ENCODE measurements around the gene DYRK2.
"Not testable (repeated sequence)": the region's sequence is repeated elsewhere in the genome, so short reads cannot be mapped to it uniquely, and the experiment has no call there.

The DYRK2 gene

DNA sequence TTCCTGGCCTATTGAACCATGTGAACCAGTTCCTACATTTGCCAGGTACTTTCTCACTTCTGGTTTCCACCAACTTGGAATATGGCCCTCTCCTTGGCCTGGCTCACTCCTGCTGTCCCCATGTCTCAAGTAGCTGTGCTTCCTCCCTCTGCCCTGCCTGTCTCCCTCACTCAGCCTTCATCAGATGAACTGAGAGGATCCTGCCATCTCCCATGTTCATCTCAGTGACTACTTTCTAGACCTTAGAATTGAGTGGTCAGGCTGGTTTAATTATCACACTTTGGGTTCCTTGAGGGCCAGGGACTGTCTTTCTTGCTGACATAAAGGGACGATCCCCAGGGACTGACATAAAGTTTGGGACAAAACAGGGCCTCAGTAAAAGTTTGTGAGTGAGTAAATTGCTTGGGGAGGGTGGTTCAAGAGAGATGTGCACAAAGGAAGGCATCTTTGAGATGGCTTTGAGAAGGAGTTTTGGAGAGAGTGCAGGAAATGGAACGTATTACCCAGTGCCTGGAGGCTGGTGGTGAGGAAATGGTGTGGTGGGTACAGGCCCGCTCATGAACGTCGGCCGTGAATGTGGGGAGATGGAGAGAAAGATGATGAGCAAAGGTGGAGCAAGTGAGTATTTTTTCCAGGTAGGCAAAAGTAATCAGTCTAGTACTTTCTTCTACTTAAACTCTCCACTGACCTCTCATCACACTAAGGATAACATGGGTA, 20.8 kb downstream of the DYRK2 start:
- in situ Hi-C loops (cut with MboI; ENCODE audit: low sequenced_read_pairs): no loop called here

DNA sequence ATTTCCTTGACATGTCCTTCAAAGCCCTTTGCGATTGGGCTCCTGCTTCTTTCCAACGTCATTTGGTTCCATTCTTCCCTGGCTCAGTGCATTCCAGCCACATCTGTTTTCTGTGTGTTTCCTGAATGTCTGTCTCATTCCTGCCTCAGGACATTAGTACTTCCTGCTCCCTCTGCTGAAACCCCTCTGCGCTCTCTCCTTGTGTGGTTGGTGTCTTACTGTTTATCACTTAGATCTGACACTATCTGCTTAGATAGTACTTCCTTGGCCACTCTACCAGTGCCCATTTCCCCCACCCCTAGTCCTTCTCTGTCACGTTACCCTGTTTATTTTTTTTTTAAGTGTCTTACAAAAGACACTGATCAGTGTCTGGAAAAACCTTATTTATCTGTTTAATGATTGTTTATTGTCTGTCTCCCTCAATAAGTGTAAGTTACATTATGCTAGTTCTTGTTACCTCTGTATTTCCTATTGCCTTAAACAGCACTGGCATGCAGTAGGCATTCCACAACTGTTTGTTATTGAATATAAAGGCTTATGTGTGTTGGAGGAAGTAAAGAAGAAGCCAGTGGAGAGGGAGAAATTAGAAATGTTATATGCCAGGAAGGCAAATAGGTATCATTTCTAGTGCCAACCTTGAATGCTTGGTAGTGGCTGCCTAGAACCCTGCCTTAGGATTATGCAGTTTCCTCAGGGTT, 21.5 kb downstream of the DYRK2 start:
- in situ Hi-C loops (cut with MboI; ENCODE audit: low sequenced_read_pairs): no loop called here

DNA sequence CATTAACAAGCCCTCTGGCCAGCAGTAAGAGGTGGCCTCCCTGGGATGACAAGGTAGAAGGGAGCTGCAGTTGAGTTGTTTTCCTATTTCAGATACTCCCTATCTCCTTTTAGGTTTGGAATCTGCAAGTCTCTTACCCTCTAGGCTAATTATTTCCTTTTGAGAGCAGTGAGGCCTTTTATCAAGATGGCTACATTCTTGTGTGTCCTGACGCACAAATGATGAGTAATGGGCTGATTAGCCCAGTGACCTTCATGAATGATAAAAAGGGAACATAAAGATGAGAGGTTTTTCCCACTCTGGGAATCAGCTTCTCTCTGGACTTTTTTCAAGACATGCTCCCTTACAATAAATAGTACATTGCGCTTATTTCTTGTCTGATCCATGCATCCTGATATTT, 22.9 kb downstream of the DYRK2 start:
- in situ Hi-C loops (cut with MboI; ENCODE audit: low sequenced_read_pairs): no loop called here

DNA sequence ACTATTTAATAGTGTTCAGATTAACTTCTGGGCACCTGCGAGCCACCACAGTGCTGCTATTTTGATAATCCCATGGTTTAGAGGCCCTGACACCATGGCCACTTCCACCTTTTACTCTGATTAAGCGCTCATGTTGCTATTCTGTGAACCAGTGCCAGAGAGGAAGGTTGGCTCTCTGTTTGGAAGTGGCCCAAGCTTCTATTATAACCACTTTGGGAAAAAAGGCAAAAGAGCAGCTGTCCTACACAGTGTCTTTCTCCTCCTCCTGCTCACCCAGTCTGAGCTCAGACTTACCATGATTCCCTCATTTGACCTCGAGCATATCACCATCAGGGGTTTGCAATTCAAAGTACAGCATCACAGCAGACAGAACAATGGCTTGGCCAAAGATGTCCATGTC, 23.3 kb downstream of the DYRK2 start:
- in situ Hi-C loops (cut with MboI; ENCODE audit: low sequenced_read_pairs): no loop called here

DNA sequence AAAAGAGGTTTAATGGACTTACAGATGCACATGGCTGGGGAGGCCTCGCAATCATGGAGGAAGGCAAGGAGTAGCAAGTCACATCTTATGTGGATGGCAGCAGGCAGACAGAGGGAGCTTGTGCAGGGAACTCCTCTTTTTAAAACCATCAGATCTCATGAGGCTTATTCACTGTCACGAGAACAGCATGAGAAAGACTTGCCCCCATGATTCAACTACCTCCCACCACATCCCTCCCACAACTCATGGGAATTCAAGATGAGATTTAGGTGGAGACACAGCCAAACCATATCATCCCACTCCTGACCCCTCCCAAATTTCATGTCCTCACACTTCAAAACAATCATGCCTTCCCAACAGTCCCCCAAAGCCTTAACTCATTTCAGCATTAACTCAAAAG, 24.0 kb downstream of the DYRK2 start:
- in situ Hi-C loops (cut with MboI; ENCODE audit: low sequenced_read_pairs): not testable (repeated sequence)

DNA sequence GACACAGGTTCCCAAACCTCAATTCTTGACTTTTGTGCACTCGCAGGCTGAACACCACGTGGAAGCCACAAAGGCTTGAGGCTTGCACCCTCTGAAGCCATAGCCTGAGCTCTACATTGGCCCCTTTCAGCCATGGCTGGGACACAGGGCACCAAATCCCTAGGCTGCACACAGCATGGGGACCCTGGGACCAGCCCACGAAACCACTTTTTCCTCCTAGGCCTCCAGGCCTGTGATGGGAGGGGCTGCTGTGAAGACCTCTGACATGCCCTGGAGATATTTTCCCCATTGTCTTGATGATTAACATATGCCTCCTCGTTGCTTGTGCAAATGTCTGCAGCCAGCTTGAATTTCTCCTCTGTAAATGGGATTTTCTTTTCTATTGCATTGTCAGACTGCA, 25.0 kb downstream of the DYRK2 start:
- in situ Hi-C loops (cut with MboI; ENCODE audit: low sequenced_read_pairs): not testable (repeated sequence)

DNA sequence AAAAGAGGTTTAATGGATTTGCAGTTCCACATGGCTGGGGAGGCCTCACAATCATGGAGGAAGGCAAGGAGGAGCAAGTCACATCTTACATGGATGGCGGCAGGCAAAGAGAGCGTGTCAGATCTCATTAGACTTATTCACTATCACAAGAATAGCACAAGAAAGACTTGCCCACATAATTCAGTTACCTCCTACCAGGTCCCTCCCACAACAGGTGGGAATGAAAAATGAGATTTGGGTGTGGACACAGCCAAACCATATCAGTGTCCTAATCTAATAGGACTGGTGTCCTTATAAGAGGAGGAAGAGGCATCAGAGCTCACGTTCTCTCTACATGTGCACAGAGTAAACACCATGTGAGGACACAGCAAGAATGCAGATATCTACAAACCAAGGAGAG, 25.9 kb downstream of the DYRK2 start:
- in situ Hi-C loops (cut with MboI; ENCODE audit: low sequenced_read_pairs): no loop called here

DNA sequence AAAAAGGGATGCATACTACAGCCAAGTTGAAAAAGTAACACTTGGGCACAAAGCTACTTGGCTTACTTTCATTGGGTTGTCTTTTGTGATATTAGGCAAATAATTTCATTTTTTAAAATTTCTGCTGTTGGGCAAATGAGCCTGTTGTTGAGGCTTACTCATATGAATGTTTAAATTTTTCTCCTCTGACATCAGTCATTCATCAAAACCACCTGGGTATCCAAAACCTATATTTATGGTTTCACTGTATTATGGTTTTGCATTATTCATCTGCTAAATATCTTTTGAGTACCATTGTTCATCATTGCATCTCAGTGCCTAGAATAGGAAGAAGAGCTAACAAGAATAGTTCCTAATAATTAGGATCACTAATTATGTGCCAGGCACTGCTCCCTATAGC, 28.1 kb downstream of the DYRK2 start:
- in situ Hi-C loops (cut with MboI; ENCODE audit: low sequenced_read_pairs): no loop called here

DNA sequence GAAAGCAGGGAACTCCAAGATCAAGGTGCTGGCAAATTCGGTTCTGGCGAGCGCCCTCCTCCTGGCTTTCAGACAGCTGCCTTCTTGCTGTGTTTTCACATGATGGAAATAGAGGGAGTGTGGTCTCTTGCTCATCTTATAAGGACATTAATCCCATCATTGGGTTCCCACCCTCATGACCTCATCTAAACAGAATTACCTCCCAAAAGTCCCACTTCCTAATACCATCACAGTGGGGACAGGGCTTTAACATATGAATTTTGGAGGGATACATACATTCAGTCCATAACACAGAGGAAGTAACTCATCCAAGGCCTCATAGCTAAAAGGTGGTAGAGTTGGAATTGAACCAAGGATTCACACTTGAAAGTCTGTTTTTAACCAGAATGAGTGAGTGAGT, 28.6 kb downstream of the DYRK2 start:
- in situ Hi-C loops (cut with MboI; ENCODE audit: low sequenced_read_pairs): no loop called here

DNA sequence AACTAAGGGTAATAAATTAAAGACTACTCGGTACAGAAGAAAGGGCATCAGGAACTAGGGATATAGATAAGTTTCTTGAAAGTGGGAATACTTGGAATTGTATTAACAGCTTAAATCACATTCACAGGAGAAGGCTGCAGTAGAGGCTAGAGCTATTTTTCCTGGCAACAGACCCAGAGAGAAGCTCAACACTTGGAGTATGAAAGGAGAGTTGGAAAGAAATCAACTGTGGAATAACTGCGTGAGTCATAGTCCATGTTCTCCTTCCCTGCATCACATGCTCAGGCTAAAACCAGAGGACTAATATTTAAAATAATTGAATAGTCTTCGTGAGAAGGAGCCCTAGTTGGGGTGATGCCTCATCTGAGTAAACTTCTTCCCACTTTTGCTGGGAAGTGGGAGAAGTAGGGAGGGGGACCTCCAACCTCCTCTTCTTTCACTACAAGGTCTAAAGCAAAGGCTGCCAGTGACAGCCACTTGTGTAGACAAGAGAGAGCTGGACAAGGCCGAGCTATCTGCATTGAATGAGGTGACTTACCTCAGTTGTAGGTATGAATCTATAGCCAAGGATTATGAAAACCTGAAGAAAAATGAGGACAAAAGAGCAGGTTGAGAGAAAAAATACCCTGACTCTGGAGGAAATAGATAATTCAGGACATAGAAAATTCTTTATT, 32.7 kb downstream of the DYRK2 start:
- in situ Hi-C loops (cut with MboI; ENCODE audit: low sequenced_read_pairs): no loop called here

DNA sequence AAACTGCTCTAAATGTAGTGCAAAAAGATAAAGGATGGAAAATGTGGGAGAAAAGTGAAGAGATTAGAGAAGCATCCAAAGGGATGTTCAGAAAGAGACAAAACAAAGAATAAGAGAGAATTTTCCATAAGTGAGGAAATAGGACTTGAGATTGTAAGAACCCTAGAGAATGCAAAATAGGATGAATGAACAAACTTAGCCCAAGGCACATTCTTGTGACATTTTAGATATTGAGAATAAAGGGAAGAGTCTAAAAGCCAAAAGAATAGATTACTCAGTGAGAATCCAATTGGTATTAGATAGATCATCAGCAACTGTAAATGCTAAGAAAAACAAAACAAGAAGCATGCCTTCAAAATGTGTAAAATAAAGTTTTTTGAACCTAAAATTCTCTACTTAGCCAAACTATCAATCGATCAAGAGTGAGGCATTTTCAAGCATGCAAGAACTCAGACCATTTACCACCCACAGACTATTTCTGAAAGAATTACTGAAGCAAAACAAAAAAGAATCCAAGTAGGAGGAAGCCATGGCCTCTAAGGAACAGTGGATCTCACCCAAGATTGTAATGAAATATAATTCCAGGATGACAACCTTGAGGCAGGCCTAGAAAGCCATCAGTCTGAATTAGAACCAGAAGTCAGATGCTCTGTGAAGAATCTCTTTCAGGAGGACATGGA, 33.5 kb downstream of the DYRK2 start:
- in situ Hi-C loops (cut with MboI; ENCODE audit: low sequenced_read_pairs): no loop called here

DNA sequence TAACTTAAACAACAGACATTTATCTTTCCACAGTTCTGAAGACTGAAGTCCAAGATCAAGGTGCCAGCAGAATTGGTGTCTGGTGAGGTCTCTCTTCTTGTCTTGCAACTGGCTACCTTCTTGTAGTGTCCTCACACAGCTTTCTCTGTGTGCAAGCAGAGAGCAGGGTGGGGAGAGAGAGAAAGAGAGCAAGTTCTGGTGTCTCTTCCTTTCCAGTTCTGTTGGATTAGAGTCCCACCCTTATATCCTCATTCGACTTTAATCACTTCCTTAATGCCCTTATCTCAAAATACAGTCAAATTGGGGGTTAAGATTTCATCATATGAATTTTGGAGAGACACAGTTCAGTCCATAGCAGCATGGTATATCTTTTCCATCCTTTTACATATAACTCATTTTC, 40.8 kb downstream of the DYRK2 start:
- in situ Hi-C loops (cut with MboI; ENCODE audit: low sequenced_read_pairs): no loop called here

DNA sequence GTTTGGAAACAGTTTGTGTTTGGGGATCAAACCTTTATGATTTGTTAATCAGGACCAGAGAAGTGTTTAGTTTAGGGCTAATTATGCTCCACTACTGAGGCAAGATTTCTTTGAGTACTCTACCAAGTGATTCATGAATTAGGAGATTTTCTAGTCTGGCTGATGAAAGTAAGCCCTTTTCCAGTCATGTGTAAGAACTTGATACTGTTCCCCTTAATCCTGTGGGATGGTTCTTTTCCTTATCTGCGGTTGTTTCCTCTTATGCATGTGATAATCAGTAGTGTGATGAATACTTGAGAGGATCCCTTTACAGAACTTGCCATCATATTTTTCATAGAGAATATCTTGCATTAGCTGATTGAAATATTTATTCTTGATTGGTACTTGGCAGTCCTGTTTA, 42.1 kb downstream of the DYRK2 start:
- in situ Hi-C loops (cut with MboI; ENCODE audit: low sequenced_read_pairs): no loop called here

DNA sequence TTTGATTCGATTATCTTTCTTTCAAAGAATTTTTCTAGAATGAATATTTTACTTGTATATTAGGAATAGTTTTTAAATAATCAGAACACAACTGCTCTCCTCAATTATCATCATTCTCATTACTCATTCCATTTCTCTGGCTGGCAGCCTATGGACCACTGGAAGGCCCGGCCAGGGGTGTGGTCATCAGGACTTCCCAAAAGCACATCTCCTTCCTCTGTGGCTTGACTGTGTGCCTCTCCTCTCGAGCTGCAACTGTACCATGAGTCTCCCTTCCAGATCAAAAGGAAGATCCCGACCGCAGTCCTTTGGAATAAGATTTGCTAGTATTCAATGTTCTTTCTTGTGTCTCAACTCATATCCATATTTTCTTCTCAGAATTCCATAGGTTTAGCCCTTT, 42.7 kb downstream of the DYRK2 start:
- in situ Hi-C loops (cut with MboI; ENCODE audit: low sequenced_read_pairs): no loop called here

DNA sequence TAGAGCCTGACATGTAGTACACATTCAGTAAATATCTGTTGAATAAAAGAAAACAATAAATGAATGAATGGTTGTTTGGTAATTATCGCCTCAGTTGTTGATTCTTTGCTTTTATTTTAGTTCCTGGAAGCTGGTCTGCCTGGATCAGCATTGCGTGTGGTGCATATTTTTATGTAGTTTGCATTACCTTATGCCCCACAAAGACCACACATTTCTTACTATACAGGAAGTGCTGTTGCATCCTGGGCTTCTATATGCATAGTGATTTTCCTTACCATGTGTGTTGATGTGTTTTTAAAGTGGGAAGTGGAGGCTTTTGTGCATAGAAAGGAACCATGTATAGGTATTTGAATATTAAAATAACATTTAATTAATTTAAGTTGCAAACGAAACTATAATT, 43.6 kb downstream of the DYRK2 start:
- in situ Hi-C loops (cut with MboI; ENCODE audit: low sequenced_read_pairs): no loop called here

DNA sequence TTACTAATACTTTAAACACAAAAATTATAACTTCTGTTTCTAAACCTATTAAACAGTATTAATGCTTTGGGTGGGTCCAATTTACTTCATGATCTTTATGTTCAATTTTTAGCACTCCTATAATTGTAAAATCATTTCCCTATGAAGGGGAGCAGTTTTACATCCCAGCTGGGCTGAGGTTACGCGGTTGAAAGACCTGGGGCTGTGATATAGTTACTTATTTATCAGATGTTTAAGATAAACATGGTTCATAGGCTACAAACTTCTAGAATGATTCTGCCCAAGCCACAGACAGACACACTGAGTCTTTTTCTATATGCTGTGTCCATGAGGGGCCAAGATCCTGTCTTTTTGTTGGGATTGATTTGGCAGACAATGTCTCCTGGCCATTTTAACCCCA, 44.4 kb downstream of the DYRK2 start:
- in situ Hi-C loops (cut with MboI; ENCODE audit: low sequenced_read_pairs): no loop called here

DNA sequence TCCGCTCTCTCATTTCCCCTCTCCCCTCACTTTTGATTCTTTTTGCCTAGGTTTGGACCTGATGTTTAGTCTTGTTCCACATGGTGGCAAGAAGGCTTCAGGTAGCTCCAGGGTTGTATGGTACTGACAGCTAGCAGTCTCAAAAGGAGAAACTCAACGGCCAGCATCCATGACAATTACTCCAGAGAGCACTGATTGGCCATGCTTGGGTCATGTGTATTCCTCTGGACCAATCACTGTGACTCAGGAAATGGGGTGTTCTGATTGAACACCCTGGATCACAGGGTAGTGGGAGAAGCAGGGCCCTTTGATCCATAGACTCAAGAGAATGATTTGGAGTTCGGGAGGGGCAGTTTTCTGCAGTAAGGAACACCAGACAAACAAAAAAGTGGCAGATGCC, 45.3 kb downstream of the DYRK2 start:
- in situ Hi-C loops (cut with MboI; ENCODE audit: low sequenced_read_pairs): no loop called here

DNA sequence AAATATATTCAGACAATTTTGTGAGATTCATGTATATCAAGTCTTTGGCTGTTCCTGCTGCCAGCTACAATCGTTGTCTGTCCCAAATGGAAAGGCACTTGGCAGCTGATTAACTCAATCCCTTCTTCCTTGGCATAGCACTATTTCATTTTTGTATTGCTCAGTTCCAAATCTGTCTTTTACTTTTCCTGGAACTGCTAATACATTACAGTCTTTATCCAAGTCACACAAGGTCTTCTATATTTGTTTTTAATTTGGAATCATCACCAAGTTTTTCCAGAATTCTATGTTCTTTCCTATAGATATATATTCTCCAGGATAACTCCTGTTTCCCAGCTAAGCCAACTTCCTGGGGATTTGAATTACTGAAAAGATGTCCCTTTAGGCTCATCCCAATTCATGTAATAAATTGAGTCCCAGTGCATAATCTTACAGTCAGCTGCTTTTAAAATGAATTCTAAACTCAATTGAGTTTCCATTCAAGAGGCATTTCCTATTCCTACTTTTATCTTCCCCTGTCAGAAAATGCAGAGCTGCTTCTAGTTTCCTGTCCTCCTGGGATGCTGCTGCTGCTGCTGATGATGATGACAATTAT, 45.9 kb downstream of the DYRK2 start:
- in situ Hi-C loops (cut with MboI; ENCODE audit: low sequenced_read_pairs): no loop called here

DNA sequence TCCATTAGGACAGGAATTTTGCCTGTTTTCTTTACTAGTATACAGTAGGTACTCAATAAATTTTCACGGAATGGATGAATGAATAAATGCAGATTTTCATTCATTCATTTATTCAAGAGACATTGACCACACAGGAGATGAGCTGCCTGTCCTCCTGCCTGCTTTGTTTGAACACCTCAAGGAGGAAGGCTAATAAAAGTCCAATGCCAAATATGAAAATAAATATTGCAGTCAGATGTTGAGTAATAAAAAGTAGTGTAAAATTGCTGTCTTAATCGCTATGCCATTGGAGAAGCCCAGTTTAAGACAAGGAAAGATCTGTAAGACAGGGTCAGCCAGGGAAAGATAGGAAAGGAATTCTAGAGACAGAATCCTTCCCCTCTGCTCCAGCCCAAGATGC, 47.4 kb downstream of the DYRK2 start:
- in situ Hi-C loops (cut with MboI; ENCODE audit: low sequenced_read_pairs): no loop called here

DNA sequence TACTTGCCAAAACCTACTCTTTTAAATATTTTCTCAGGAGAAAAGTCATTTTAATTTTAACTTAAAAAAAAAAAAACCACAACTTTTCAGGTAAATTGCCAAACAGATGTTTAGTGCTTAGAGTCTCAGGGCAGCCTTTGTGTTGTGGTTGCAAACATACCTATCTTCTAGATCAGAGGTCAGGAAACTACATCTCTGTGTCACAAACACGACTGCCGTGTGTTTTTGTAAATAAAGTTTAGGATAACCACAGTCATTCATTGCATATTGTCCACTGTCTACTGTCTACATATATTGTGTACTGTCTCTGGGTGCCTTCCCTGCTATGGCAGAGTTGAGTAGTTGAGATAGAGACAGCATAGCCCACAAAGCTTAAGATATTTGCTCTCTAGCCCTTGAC, 48.9 kb downstream of the DYRK2 start:
- in situ Hi-C loops (cut with MboI; ENCODE audit: low sequenced_read_pairs): no loop called here

DNA sequence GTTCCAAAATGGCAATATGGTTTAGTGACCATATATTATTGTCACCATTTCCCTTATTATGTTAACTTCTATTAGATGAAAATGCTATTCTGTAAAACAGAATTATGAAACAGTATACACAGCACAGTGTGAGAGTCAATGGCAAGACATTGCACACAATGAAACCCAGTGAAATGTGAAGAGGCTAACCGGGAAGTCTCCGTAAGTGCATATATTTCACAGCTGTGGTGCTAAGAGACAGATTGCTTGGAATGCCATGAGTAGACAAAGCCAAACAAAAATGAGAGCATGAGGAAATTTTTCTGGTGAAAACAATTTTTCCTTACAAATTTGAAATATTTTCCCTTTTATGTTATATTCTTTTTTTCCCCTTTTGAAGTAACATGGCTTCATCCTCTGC, 49.4 kb downstream of the DYRK2 start:
- in situ Hi-C loops (cut with MboI; ENCODE audit: low sequenced_read_pairs): no loop called here

All from hTERT RPE-1 (cell line).